Astrocyte of the spinal cord (primary cell): ENCODE data around the gene SMIM28.

Experiments used
- DNase-seq: peaks from one replicate; pipeline ENCODE4 v3.0.0; 2011; ENCODE audit warnings: low read depth, low spot score
- H3K4me3 ChIP-seq: 2 replicates; pipeline ENCODE4 v1.5.1; 2011; ENCODE audit warnings: low read depth, mild to moderate bottlenecking, low read length, moderate library complexity
- CTCF ChIP-seq: IDR thresholded peaks from 2 replicates; pipeline ENCODE4 v1.5.1; 2012; ENCODE audit warnings: low read depth, mild to moderate bottlenecking, low read length, inconsistent platforms
- in situ Hi-C: cut with HindIII; loops from 2 replicates; pipeline ENCODE4 v1.10.0; 2017; ENCODE audit warnings: low sequenced_read_pairs

SMIM28 gene

DNA sequence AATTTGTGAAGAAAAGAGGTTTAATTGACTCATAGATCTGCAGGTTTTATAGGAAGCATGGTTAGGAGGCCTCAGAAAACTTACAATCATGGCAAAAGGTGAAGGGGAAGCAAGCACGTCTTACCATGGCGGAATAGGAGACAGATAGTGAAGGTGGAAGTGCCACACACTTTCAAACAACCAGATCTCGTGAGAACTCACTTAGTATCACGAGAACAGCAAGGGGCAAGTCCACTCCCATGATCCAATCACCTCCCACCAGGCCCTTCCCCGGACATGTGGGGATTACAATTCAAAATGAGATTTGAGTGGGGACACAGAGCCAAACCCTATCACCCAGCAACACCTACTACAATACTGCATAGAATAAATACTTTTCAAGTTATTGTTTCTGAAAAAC lies 19.0 kb downstream of the SMIM28 start:
- TF ChIP-seq CTCF = no peak

GRCh38 chr6:138397128-138398122 lies 19.7 kb downstream of the SMIM28 start:
- in situ Hi-C loops = no loop called here
- no peak for TF ChIP-seq CTCF

More for the DNA sequence above, 19.0 kb downstream of the SMIM28 start:
- no peak overlapping the region for H3K4me3 ChIP-seq
- in situ Hi-C loops = no loop called here
- no peak for DNase-seq

DNA sequence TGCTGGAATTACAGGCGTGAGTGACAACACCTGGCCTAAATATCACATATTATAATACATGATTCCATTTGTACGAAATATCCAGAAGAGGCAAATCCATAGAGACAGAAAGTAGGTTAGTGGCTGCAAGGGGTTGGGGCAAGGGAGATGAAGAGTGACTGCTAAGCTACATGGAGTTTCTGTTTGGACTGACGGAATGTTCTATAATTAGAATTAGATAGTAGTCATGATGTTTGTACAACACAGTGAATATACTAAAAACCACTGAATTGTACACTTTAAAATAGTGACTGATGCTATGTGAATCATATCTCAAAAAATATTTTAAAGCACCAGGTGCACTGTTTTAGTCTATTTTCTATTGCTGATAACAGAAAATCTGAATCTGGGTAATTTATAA lies 22.6 kb downstream of the SMIM28 start:
- no peak for DNase-seq
- H3K4me3 ChIP-seq = no peak overlapping the region
- in situ Hi-C loops = no loop called here
- no peak for TF ChIP-seq CTCF

More at GRCh38 chr6:138397128-138398122, 19.7 kb downstream of the SMIM28 start:
- DNase-seq = no peak
- no peak overlapping the region for H3K4me3 ChIP-seq

DNA sequence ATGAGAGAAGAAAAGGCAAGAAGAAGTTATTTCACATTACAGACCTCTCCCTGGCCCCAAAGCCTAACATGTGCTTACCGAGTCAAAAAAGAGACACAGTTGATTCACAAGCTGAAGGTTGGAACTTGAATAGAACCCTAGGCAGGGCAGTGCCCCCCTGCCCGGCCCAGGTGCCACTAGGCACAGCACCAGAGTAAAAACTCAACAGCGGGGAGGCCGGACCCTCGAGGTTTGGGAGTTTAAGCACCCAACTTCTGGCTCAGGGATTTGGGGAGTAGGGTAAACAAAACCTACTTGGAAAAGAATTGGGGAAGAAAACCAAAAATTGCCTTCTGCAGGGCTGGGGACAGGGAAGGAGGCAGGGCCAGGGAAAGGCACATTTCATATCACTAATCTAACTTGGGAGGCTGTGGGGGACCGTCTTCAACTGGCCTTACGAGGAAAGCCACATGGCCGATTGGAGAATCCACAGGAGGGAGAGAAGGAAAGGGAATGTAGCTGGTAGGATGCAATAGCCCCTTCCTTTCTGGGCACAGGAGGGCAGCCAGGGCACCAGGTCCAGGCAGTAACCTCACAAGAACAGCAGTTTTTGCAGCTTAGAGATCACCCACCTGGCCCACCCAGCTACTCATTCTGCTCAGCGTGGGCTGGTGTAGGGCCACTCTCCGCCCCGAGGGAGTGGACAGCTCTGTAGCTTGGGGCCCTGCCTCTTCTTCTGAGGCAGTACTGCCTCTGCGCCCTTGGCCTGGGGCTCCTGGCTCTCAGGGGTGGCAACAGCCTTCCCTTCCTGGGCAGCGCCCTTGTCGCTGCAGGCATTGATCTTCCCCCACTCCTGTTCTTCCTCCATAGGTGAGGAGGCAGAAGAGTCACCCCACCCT lies 24.5 kb downstream of the SMIM28 start:
- no peak overlapping the region for H3K4me3 ChIP-seq
- TF ChIP-seq CTCF = no peak
- in situ Hi-C loops = no loop called here
- no peak for DNase-seq

DNA sequence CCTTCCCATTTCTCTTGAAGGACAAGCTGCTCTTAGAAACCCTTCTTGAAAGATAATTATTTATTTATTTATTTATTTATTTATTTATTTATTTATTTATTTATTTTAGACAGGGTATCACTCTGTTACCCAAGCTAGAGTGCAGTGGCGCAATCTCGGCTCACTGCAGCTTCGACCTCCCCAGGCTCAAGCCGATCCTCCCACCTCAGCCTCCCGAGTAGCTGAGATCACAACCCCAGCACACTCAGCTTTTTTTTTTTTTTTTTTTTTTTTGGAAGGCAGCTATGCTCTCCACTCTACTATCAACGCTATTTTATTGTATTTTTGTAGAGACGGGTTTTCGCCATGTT lies 25.1 kb downstream of the SMIM28 start:
- no peak for TF ChIP-seq CTCF
- no peak overlapping the region for H3K4me3 ChIP-seq
- in situ Hi-C loops = no loop called here
- no peak for DNase-seq

DNA sequence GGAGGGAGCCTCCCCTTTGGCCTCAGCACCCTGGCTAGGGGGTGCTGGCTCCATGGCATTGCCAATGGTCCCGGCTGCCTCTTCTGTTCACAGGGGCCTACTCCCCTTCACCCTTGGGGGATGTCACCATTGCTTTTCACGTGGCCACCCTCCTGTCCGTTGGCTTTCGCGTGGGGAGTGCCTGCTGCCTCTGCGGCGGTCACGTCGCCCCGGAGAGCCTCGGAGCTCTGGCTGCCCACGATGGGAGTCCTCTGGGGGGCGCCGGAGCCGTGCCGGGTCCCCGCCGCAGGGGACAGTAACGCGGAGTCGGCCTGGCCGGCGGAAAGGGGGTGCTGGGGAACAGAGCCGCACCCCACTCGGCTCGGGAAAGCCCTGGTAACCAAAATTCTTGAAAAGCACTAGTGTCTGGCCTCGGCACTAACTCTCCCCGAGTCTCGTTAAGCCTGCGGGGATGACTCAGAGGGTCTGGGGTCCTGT lies 25.7 kb downstream of the SMIM28 start:
- in situ Hi-C loops = no loop called here
- no peak for DNase-seq
- peak overlapping the region; percentile 79 for H3K4me3 ChIP-seq
- TF ChIP-seq CTCF = peak; percentile 42
